Hepatic stellate cell (primary cell): ENCODE results near the gene HNF4A.
A peak's percentile ranks its signal among the peaks of the same experiment; 100 is the strongest.
"Not testable (repeated sequence)": the region's sequence is repeated elsewhere in the genome, so short reads cannot be mapped to it uniquely, and the experiment has no call there.

Source experiments
- DNase-seq: peaks from one replicate; pipeline ENCODE4 v3.0.0; 2011; ENCODE audit warnings: low spot score

Gene HNF4A

DNA sequence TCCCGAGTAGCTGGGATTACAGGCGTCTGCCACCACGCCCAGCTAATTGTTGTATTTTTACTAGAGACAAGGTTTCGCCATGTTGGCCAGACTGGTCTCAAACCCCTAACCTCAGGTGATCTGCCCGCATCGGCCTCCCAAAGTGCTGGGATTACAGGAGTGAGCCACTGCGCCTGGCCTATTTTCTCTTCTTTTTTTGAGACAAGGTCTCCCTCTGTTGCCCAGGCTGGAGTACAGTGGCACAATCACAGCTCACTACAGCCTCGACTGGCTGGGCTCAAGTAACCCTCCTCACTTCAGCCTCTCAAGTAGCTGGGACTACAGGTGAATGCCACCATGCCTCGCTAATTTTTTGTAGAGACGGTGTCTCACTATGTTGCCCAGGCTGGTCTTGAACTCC, 9.6 kb upstream of the HNF4A start:
- not testable (repeated sequence) for DNase-seq

DNA sequence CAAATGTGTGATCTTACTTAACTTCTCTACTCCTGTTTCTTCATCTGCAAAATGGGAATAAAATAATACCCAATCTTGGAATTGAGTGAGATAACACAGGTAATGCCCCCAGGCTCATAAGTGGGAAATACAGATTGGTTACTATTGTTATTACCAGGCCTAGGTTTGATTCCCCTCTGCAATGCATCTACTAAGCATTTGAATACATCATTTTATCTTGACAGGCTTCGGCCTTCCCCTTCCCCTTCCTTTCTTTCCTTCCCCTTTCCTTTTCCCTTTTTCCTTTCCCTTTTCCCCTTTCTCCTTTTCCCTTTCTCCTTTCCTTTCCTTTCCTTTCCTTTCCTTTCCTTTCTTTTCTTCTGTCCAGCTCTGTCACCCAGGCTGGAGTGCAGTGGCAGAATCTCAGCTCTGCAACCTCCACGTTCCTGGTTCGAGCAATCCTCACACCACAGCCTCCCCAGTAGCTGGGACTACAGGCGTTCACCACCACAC, 7.3 kb upstream of the HNF4A start:
- no peak for DNase-seq

DNA sequence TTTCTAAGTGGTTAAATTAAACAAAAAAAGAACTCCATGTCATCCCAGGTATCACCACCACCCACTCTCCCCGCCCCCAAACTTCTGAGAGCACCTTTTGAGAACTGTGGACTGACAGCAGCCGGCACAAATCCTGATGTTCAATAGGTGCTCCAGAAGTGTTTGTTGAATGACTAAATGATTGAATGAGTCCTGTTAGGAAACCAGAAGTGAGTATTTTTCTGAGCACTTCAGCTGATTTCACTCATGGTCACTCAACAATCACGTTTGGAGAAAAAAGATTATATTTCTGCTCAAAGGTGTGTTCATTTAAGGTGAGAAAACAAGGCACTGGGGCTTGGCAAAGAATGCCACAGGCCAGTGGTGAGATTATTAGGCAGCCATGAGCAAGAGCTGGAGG, 6.2 kb upstream of the HNF4A start:
- DNase-seq: no peak

DNA sequence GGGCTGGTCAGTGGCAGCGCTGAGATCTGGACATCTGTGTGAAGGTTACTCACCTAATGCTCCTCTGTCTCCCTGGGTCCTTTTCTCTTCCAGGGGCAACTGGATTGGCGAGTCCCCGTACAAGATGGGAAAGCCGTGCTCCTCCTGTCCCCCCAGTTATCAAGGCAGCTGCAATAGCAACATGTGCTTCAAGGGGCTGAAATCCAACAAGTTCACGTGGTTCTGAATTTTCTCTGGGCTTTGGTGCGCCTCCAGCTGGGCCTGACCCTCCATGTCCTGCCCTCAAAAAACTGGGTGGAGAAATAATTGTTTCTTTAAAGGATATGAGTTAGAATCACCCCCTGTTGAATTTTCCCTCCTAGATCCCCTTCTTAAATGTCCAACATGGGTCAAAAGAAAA, 4.9 kb upstream of the HNF4A start:
- no peak for DNase-seq

DNA sequence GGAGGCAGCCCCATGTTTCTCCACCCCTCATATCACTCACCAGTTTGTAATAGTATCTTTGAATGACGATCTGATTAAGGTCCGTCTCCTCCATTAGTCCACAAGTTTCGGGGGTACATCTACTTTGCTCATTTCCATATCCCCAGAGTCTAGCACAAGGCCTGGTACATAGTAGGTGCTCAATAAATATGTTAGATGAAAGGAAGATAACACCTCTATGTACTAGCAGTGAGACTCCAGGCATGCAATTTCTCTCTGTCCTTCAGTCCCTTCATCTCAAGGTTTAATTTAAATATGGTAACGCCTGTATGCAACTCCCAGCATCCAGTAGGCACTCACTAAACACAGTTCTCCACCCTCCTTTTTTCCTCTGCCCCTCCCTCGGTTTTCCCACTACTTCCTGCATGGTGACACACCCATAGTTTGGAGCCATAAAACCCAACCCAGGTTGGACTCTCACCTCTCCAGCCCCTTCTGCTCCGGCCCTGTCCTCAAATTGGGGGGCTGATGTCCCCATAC, 461 bp upstream of the HNF4A start:
- no peak for DNase-seq

DNA sequence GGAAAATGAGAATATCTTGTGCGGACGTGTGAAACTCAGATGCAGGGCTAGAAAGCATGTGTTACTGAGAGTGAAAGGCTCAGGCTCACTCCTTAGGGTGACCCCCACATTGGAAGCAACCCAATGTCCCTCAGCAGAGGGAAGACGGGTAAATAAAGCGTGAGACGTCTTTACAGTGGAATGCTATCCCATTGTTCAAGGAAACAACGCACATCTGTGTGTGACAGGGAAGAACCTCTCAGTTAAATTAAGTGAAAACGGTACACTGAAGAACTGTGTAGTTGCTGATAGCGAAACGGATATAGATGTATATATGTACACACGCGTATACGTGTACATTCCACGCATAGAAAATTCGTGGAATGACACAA, 839 bp downstream of the HNF4A start:
- DNase-seq: no peak

DNA sequence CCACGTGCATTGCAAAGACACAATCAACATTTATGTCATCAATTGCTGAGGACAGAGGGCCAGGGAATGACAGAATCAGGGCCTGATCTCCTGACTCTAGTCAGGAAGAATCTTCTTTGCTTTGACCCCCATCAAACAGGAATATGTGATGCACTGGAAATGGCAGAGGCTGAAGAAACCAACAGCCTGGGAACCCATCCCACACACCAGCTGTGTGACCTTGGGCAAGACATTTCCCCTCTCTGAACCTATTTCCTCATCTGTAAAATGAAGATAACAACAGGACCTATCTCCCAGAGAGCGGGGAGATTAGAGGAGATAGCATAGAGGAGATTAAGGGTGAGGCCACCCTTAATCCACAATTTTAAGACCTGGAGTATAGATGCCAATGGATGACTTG, 1.5 kb downstream of the HNF4A start:
- no peak for DNase-seq

DNA sequence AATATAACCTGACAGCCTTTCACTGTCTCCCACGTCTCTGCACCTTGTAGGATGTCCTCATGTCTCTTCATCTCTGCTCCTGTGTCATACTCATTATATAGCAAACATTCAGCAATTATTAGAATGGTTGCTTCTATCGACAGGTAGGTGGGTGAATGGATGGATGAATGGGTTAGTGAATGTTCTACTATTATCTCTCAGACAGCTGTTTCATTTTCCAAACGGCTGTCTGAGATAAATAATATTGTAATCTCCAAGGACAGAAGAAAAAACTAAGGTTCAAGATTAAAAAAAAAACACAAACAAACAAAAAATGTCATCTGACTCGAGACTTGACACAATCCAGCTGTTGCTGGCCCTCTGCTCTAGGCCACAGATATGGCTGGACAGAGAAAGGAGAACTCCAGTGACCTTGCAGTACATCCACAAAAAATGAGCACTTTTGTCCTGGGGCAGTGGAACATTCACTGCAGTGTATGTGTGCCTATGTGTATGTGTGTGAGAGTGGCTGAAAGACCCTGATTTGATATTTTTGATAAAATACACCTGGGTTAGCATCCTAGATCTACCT, 2.1 kb downstream of the HNF4A start:
- DNase-seq: no peak

DNA sequence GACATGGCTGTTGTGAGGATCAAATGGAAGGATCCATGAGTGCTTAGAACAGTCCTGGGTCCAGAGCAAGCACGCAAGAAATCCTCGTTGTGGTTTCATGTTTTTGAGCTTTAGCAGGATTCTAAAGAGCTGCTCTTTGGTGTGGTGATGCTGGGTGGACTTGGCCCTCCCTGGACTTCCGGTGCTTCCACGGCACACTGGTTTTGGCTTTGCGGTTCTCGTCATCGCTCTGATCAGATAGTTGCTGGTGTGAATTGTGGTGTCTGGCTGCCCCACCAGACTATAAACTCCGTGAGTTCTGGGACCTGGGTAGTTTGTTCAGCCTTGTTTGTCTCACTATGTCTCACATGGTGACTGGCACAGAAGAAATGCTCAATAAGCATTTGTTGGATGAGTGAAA, 3.3 kb downstream of the HNF4A start:
- no peak for DNase-seq

DNA sequence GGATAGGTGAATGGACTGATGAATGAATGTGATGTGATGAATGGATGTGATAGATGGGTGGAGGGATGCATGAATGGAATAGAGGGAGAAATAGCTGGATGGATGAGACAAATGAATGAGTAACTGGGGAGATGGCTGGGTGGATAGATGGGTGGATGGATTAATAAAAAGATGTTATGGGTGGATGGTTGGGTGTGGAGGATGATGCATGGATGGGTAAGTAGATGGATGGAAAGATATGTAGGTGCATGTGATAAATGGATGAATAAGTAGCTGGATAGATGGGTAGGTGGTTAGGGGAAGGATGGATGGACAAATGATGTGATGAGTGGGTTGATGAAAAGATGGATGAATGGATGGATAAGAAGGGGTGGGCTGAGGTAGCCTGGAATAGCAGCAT, 4.7 kb downstream of the HNF4A start:
- no peak for DNase-seq

DNA sequence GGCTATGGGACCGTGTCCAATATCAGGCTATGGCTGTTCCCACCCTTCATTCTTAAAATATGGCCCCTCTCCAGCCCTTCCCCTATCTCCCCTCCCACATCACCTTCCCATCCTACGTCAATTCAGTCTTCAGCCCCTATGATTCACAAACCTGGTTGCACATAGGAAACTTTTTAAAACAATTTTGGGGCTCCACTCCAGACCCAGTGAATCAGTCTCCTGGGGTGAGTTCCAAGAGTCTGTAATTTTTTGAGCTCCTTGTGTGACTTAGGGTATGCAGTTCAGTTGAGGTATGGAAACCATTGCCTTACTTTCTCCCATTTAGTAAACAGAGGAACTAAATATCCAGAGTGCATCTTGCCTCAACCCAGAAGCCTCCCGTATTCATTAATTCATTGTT, 5.5 kb downstream of the HNF4A start:
- DNase-seq: no peak

DNA sequence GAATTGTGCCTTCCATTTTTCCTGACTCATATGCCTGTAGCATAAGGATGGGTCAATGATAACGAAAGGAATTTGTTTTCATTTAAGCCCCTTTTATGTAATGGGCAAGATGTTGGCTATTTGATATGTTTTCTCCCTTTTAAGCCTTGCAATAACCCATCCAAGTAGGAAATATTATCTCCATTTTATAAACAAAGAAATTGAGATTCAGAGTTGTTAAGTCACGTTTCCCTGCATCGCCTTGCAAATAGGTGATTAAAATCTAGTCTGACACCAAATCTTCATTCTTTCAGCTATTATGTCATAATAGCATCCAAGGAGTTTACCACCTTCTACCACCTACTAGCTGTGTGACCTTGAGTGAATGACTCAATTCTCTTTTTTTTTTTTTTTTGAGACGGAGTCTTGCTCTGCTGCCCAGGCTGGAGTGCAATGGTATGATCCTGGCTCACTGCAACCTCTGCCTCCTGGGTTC, 7.0 kb downstream of the HNF4A start:
- DNase-seq: no peak

DNA sequence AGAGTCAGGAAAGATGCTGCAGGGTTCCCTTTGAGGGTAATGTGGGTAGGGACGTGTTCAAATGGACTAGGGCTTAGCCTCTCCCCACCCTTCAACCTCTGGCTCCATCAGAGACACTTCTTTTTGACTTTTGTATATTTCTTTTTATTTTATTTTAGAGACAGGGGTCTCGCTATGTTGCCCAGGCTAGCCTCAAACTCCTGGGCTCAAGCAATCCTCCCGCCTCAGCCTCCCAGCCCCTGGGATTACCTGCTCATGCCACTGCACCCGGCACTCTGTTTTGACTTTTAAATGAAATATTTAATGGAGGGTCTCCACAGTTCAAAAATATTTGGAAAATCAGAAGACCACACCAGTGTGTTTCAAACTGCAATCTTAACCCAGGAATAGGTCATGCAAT, 8.6 kb downstream of the HNF4A start:
- DNase-seq: no peak

DNA sequence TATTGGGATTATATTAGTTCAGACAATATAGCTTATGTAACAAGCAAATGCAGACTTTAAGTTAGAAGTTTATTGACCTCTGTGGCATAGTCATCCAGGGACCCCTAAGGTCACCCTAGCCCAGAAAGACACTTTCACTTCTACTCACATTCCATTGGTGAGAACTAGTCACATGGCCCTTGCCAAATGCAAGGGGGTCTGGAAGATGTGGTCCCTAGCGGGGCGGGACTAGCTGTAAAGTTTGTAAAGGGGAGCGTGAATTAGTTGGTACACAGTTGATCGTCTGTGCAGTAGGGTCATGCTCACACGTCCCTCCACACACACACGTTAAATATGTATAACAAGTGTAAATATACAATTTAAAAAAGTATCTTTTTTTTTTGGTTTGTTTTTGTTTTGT, 9.3 kb downstream of the HNF4A start:
- DNase-seq: no peak

DNA sequence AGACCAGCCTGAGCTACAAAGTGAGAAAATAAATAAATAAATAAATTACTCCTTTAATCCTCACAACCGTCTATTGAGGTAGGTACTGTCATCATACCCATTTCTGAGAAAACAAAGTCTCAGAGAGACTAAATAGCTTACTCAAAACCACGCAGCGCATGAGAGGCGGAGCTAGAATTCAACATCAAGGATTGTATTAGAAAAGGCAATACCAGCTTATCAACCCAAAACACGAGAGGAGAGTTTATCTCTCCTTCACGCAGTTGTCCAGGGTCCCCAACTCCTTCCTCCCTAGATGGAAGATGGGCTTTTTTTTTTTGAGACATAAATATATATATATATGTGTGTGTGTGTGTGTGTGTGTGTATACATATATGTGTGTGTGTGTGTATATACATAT, 12.2 kb downstream of the HNF4A start:
- DNase-seq: no peak

DNA sequence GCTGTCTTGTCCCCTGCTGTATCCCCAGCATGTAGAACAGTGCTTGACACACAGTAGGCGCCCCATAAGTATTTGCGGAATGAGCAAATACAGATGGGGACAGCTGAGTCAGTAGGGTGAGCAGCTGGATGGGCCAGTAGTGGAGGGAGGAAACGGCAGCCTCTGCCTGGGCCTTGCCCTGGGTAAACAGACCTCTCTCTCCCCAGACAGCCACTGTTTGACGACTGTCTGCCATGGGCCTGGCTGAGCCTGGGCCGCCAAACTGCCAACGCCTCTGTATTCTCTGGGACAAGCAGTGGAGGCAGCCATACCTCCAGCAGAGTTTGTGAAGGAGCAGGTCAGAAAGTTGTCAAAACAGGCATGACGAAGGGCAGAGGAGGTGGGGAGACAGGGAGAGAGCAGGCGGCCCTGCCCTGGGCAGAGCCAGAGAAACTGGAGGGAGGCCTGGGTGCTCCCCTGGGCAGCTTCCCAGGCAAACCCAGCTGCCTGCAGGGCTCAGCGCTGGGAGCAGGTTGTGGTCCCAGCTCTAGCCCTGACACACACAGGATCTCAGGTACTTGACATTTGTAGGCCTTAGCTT, 15.2 kb downstream of the HNF4A start:
- DNase-seq: no peak

DNA sequence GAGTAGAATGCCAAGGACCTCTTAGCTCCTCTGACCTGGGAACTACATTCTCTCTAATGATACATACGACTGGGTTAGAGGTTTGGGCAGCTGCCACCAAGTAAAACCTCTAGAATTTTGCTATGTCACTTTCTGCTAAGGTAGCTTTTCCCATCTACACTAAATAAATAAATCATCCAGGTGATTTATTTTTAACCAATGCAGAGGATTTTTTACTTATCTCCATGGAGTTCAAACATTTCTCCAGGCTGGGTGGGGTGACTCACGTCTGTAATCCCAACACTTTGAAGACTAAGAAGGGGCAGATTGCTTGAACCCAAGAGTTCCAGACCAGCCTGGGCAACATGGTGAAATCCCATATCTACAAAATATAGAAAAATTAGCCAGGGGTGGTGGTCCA, 27.1 kb downstream of the HNF4A start:
- no peak for DNase-seq

DNA sequence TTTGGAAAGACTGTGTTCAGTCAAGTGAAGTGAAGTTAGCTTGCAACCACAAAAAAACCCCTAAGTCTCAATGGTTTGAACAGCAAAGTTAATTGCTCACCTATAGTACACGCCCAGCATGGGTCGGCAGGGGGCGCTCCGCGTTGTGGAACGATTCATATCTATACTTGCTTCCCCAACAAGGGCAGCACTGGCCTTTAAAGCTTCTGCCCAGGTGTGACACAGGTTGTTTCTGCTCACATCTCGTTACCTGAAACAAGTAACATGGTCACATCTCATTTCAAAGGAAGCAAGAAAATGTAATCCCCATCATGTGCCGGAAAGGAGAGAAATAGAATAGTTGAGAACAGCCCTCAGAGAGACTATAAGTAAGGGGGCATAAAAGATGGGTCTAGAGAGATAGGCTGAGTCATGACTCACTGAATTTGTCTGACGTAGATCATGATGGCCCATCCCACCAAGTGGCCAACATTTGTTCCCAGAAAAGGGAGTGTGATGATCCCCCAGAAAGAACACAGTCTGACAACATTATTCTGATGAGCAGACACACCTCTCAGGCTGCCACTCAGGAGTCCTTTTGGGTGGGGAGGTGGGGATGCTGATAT, 29.0 kb downstream of the HNF4A start:
- DNase-seq: peak; percentile 50

DNA sequence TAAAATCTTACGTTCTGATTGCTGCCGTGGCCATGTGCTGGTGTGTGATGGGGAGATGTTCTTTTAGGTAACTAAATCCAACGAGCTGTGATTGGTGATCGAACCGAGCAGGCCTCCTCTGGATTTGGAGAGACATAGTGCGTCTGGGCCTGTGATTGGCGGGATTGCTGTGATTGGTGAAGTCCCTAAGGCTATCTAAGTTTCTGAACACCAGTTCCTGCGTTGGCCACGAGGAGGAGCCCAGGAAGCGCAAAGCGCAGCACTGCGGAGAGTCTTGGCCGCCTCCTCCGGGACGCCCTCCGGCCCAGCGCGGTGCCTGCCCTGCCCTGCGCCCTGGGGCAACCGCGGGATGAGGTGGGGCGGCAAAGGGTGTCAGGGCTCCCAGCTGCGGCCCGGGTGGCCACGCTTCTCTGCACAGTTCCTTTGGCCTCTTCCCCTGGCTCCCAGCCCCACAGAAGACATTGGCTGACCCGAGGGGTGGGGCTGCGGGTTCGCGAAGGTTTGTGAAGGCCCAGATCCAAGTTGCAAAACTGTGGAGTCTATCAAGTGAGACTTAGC, 33.0 kb downstream of the HNF4A start:
- peak; percentile 80 for DNase-seq

DNA sequence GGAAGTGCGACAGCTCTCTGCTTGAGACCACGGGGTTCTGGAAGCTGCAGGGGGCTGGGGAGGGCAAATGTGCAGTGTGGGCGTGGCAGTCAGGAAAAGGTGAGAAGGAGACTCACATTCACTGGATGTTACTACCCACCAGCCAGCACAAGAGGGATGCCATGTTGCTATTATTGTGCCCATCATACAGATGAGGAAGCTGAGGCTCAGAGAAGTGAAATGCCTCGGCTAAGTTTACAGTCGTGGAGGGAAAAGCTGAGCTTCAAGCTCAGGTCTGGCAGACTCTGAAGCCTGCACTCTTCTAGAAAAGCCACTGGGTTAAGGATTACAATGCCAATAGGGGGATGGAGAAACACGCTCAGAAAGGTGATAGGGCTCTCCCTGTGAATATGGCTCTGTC, 34.4 kb downstream of the HNF4A start:
- DNase-seq: no peak

DNA sequence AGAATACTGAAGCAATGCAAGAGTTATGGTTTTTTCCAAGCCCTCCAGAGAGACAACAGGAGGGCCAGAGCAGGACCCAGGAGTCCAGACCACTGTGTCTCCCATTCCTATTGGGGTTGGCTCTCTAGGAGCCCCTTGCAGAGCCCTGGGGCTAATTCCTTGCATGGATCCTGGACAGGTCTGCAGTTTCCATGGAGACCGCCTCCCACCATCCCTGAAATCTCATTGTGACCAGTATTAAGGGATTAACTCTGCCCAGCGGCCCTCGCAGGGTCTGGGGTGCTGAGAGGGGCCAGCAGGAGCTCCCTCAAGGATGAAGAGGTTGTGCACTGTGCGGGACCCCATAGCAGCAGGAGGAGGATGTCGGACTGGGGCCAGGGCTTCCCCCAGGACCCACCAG, 34.8 kb downstream of the HNF4A start:
- no peak for DNase-seq

DNA sequence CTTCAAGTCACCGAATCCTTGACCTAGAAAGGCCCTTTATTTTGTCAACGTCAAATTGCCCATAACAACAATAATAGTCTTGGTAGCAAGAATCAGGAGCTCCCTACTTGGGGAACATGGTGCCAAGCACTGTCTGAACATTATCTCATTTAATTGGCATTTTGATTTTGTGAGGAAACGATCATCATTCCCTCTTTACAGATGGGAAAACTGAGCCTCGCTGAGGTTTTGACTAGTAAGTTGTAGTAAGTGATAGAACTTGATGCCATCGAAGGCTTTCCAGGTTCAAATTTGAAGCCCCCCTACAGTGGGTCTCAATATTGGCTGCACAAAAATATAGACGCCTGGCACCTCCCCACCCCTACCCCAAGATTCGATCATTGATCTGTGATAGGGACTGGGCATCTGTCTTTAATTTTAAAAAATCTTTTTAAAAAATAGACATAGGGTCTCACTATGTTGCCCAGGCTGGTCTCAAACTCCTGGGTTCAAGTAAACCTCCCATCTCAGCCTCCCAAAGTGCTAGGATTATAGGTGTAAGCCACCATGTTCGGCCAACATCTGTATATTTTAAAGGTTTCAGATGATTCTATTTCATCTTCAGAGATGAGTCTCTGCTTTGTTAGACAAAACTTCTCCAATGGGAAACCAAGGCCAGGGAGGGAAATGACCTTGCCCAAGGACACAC, 36.7 kb downstream of the HNF4A start:
- no peak for DNase-seq
